ENCODE results near the gene NRL. TPM values are rescaled to one million over a fixed set of nuclear protein-coding genes. Genes with fewer than 3 reads are reported as not detected.

The NRL gene
- total RNA-seq, 1 experiment from 2014 or later = 2.3 TPM

DNA sequence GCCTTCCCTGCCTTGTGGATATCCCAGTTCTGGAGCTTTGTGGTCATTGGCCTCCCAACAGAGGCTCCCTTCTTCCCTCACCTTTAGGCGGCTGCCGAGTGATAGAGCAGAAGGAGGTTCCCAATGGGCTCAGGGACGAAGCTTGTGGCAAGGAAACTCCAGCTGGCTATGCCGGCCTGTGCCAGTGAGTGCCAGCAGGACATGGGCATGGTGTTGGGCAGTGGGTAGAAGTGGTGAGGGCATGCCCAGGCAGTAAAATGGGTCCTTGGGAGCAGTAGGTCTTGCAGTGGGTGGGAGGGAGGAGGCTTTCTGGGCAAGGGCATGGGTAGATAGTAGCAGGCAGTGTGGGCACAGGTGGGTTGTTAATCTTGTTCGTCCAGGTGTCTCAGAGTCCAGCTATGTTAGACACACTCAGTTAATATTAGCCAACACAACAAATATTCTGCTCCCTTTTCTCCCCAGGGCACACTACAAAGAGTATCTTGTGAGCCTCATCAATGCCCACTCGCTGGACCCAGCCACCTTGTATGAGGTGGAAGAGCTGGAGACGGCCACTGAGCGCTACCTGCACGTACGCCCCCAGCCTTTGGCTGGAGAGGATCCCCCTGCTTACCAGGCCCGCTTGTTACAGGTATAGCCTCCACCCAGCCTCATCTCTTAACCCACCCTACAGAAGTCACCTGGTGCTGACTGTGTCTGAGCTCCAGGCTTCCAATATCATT is 45.2 kb upstream of the NRL start:
- TF ChIP-seq, protein P1, sequence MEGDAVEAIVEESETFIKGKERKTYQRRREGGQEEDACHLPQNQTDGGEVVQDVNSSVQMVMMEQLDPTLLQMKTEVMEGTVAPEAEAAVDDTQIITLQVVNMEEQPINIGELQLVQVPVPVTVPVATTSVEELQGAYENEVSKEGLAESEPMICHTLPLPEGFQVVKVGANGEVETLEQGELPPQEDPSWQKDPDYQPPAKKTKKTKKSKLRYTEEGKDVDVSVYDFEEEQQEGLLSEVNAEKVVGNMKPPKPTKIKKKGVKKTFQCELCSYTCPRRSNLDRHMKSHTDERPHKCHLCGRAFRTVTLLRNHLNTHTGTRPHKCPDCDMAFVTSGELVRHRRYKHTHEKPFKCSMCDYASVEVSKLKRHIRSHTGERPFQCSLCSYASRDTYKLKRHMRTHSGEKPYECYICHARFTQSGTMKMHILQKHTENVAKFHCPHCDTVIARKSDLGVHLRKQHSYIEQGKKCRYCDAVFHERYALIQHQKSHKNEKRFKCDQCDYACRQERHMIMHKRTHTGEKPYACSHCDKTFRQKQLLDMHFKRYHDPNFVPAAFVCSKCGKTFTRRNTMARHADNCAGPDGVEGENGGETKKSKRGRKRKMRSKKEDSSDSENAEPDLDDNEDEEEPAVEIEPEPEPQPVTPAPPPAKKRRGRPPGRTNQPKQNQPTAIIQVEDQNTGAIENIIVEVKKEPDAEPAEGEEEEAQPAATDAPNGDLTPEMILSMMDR (conservative IDR thresholded peaks at IDR 0.05) = no peak
- TF ChIP-seq EZH2 (IDR thresholded peaks at IDR 0.05; ENCODE audit: low read depth) = no peak
- ChIA-PET POLR2A (ENCODE audit: unreplicated experiment) (interaction anchor here (0.5 kb wide), 1 partner anchor 54 kb away, joined by 3 read pairs; the partner anchor contains the start of gene CHMP4A), CTCF (interaction anchor here (0.7 kb wide), 1 partner anchor 500 kb away, joined by 5 read pairs; no protein-coding TSS in a partner anchor)
- intact Hi-C loops (cut with micrococcal nuclease; ENCODE audit: unreplicated experiment) = loop anchor here (2.0 to 5.0 kb wide), 2 partner anchors 68 to 101 kb away; partner anchors contain the start of gene PCK2
- no peaks in the 10 kb centered on the region for H3K9me2 ChIP-seq (ENCODE audit: insufficient read depth)
- no peaks in the 10 kb centered on the region for H4K20me1 ChIP-seq (ENCODE audit: insufficient read depth)
- H3K9me3 ChIP-seq (ENCODE audit: insufficient read depth, low read depth) = no peaks in the 10 kb centered on the region
- no peaks in the 10 kb centered on the region for H3K27me3 ChIP-seq (ENCODE audit: insufficient read depth, low read depth)
- H3F3A ChIP-seq (ENCODE audit: insufficient read depth, low read depth) = no peaks in the 10 kb centered on the region; the same call in 1 of the 2 replicates
- no TSS peak for BruUV-seq (replicated peaks)
- no peak for DNase-seq
- no peaks in the 10 kb centered on the region; the same call in 1 of the 2 replicates for H3K36me3 ChIP-seq (ENCODE audit: low read depth)
- H3K4me2 ChIP-seq = no peak overlapping the region
- no peak overlapping the region for H3K27ac ChIP-seq
- H3K4me3 ChIP-seq = no peak overlapping the region
- H3K4me1 ChIP-seq (replicated peaks; ENCODE audit: insufficient read depth) = peaks cover 13% of the 10 kb centered on the region
- no peak overlapping the region for H2AFZ ChIP-seq
- no peaks in the 10 kb centered on the region for H3K79me2 ChIP-seq (ENCODE audit: low read depth)

DNA sequence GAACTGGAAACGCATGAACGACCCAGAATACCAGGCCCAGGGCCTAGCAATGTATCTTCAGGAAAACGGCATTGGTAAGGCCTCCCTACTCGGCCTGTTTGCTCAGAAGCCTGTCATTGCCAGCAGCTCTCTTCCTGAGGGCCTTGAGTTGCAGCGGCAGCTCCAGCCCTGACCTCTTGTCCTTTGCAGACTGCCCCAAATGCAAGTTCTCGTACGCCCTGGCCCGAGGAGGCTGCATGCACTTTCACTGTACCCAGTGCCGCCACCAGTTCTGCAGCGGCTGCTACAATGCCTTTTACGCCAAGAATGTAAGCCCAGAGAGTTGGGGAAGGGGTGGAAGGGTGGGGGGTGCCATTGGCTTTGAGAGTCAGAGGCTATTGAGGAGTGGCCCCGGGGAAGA is 42.6 kb upstream of the NRL start:
- H3K36me3 ChIP-seq (ENCODE audit: low read depth) = no peaks in the 10 kb centered on the region; the same call in 1 of the 2 replicates
- no peaks in the 10 kb centered on the region for H3K79me2 ChIP-seq (ENCODE audit: low read depth)
- no peak for DNase-seq
- no peaks in the 10 kb centered on the region for H3K9me2 ChIP-seq (ENCODE audit: insufficient read depth)
- CTCF ChIA-PET = no interaction called here
- H3K27ac ChIP-seq = no peak overlapping the region
- H3K9me3 ChIP-seq (ENCODE audit: insufficient read depth, low read depth) = no peaks in the 10 kb centered on the region
- TF ChIP-seq, protein P1 (conservative IDR thresholded peaks at IDR 0.05) = no peak
- no peak for TF ChIP-seq EZH2 (IDR thresholded peaks at IDR 0.05; ENCODE audit: low read depth)
- H4K20me1 ChIP-seq (ENCODE audit: insufficient read depth) = no peaks in the 10 kb centered on the region
- H3F3A ChIP-seq (ENCODE audit: insufficient read depth, low read depth) = no peaks in the 10 kb centered on the region; the same call in 1 of the 2 replicates
- peaks cover 13% of the 10 kb centered on the region for H3K4me1 ChIP-seq (replicated peaks; ENCODE audit: insufficient read depth)
- POLR2A ChIA-PET (ENCODE audit: unreplicated experiment) = interaction anchor here (0.7 kb wide), 1 partner anchor 87 kb away, joined by 3 read pairs; no protein-coding TSS in a partner anchor
- H2AFZ ChIP-seq = no peak overlapping the region
- intact Hi-C loops (cut with micrococcal nuclease; ENCODE audit: unreplicated experiment) = no loop called here
- H3K27me3 ChIP-seq (ENCODE audit: insufficient read depth, low read depth) = no peaks in the 10 kb centered on the region
- no TSS peak for BruUV-seq (replicated peaks)
- H3K4me2 ChIP-seq = no peak overlapping the region
- no peak overlapping the region for H3K4me3 ChIP-seq

DNA sequence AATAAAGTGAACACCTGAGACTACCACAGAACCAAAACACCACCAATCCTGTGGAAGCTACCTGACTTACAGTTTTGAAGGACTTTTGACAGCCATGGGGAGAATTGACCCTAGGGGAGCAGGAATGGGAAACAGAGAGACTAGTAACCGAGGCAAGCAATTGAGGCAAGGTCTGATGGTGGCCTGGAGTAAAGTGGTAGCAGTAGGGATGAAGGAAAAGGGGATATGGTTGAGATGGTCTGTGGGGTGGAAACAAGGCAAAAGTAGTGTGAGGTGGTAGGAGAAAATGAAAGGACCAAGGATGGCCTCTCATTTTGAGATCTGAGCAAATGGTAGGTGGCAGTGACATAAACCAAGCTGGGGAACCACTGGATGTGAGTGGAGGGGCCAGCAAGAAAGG is 42.1 kb upstream of the NRL start:
- H3K79me2 ChIP-seq (ENCODE audit: low read depth) = no peaks in the 10 kb centered on the region

More for the DNA sequence above, 42.1 kb upstream of the NRL start:
- Histone ChIP-seq H4K20me1 (ENCODE audit: insufficient read depth) (no peaks in the 10 kb centered on the region), H3K4me2 (no peak overlapping the region), H3K4me1 (replicated peaks; ENCODE audit: insufficient read depth) (peaks cover 13% of the 10 kb centered on the region), H3F3A (ENCODE audit: insufficient read depth, low read depth) (no peaks in the 10 kb centered on the region; the same call in 1 of the 2 replicates), H3K4me3 (no peak overlapping the region), H3K27me3 (ENCODE audit: insufficient read depth, low read depth) (no peaks in the 10 kb centered on the region), H3K27ac (no peak overlapping the region), H3K36me3 (ENCODE audit: low read depth) (no peaks in the 10 kb centered on the region; the same call in 1 of the 2 replicates), H3K9me3 (ENCODE audit: insufficient read depth, low read depth) (no peaks in the 10 kb centered on the region), H2AFZ (no peak overlapping the region), H3K9me2 (ENCODE audit: insufficient read depth) (no peaks in the 10 kb centered on the region)
- DNase-seq = no peak
- intact Hi-C loops (cut with micrococcal nuclease; ENCODE audit: unreplicated experiment) = no loop called here
- TF ChIP-seq, protein P1 (conservative IDR thresholded peaks at IDR 0.05) = no peak
- no peak for TF ChIP-seq EZH2 (IDR thresholded peaks at IDR 0.05; ENCODE audit: low read depth)
- ChIA-PET POLR2A (ENCODE audit: unreplicated experiment) (interaction anchor here (0.7 kb wide), 1 partner anchor 87 kb away, joined by 3 read pairs; no protein-coding TSS in a partner anchor), CTCF (no interaction called here)
- BruUV-seq (replicated peaks) = no TSS peak

Measured in PC-9 (cell line).